Embryonic facial prominence (tissue), 1 donor: ENCODE results near the gene PREB.

Experiments
- DNase-seq: peaks from one replicate; pipeline ENCODE4 v3.0.0-alpha.2; 2016; ENCODE audit errors: extremely low spot score

Gene PREB

DNA sequence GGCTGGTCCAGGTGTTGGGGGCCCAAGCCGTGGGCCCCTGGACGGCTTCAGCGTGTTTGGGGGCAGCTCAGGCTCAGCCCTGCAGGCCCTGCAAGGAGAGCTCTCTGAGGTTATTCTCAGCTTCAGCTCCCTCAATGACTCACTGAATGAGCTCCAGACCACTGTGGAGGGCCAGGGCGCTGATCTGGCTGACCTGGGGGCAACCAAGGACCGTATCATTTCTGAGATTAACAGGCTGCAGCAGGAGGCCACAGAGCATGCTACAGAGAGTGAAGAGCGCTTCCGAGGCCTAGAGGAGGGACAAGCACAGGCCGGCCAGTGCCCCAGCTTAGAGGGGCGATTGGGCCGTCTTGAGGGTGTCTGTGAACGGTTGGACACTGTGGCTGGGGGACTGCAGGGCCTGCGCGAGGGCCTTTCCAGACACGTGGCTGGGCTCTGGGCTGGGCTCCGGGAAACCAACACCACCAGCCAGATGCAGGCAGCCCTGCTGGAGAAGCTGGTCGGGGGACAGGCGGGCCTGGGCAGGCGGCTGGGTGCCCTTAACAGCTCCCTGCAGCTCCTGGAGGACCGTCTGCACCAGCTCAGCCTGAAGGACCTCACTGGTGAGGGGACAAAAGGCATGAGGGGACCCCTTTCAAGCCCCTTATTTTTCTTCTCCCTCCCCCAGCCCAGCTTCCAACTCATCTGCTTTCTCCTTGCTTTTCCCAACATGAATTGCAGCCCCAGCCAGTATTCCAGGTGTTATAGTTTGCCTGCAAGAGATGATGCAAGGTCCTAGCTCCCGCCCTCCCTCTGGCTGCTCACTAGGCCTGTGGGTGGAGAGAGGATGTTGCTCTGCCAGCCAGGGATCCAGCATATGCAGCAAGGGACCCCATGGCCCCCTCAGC is 50.8 kb downstream of the PREB start:
- DNase-seq, result no peak

DNA sequence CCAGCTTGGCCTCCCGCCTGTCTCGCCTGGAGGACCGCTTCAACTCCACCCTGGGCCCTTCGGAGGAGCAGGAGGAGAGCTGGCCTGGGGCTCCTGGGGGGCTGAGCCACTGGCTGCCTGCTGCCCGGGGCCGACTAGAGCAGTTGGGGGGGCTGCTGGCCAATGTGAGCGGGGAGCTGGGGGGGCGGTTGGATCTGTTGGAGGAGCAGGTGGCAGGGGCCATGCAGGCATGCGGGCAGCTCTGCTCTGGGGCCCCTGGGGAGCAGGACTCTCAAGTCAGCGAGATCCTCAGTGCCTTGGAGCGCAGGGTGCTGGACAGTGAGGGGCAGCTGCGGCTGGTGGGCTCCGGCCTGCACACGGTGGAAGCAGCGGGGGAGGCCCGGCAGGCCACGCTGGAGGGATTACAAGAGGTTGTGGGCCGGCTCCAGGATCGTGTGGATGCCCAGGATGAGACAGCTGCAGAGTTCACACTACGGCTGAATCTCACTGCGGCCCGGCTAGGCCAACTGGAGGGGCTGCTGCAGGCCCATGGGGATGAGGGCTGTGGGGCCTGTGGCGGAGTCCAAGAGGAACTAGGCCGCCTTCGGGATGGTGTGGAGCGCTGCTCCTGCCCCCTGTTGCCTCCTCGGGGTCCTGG is 51.5 kb downstream of the PREB start:
- no peak for DNase-seq

DNA sequence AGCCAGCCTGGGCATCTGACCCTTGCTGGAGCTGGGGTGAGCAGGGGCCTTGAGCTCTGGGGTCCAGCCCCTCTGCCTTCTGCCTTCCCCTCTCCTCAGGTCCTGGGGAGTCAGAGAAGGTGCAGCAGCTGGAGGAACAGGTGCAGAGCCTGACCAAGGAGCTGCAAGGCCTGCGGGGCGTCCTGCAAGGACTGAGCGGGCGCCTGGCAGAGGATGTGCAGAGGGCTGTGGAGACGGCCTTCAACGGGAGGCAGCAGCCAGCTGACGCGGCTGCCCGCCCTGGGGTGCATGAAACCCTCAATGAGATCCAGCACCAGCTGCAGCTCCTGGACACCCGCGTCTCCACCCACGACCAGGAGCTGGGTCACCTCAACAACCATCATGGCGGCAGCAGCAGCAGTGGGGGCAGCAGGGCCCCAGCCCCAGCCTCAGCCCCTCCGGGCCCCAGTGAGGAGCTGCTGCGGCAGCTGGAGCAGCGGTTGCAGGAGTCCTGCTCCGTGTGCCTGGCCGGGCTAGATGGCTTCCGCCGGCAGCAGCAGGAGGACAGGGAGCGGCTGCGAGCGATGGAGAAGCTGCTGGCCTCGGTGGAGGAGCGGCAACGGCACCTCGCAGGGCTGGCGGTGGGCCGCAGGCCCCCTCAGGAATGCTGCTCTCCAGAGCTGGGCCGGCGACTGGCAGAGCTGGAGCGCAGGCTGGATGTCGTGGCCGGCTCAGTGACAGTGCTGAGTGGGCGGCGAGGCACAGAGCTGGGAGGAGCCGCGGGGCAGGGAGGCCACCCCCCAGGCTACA is 52.3 kb downstream of the PREB start:
- no peak for DNase-seq
